GM19025 (cell line): ENCODE measurements around the gene FAM3A.

Source experiments
- ATAC-seq: cut with Tn5 transposase; IDR thresholded peaks from one replicate; pipeline ENCODE4 v1.9.1; 2021; ENCODE audit warnings: mild to moderate bottlenecking, low read depth, moderate library complexity; ENCODE audit not compliant: unreplicated experiment

FAM3A gene

GRCh38 chrX:154483325-154483724 is 32.7 kb downstream of the FAM3A start:
- no peak for ATAC-seq

GRCh38 chrX:154482786-154483185 is 33.2 kb downstream of the FAM3A start:
- ATAC-seq = no peak

GRCh38 chrX:154481911-154482601 is 34.0 kb downstream of the FAM3A start:
- no peak for ATAC-seq

GRCh38 chrX:154481195-154481594 is 34.8 kb downstream of the FAM3A start:
- no peak for ATAC-seq

- ATAC-seq = peak; percentile 85
Observed at GRCh38 chrX:154478728-154479622, 37.1 kb downstream of the FAM3A start, which contains the start of gene LAGE3. TSS of gene LAGE3 (minus strand) at chrX:154479281. CDS start at chrX:154478915, 366 bp downstream.

- no peak for ATAC-seq
Observed at GRCh38 chrX:154477891-154478477, 38.0 kb downstream of the FAM3A start.

GRCh38 chrX:154476821-154477220 is 39.2 kb downstream of the FAM3A start:
- no peak for ATAC-seq

- ATAC-seq = no peak
Observed at GRCh38 chrX:154473683-154474082, 42.3 kb downstream of the FAM3A start.

GRCh38 chrX:154472685-154473632 is 43.1 kb downstream of the FAM3A start:
- ATAC-seq = no peak

- no peak for ATAC-seq
Observed at GRCh38 chrX:154471839-154472684, 44.0 kb downstream of the FAM3A start.

- ATAC-seq = no peak
Observed at GRCh38 chrX:154470914-154471568, 45.0 kb downstream of the FAM3A start.

- no peak for ATAC-seq
Observed at GRCh38 chrX:154470434-154470833, 45.6 kb downstream of the FAM3A start.

GRCh38 chrX:154469880-154470279 is 46.2 kb downstream of the FAM3A start:
- no peak for ATAC-seq

- ATAC-seq = no peak
Observed at GRCh38 chrX:154469114-154469513, 46.9 kb downstream of the FAM3A start.

GRCh38 chrX:154468217-154468616 is 47.8 kb downstream of the FAM3A start:
- ATAC-seq = no peak

GRCh38 chrX:154467556-154467955 is 48.5 kb downstream of the FAM3A start:
- ATAC-seq = no peak

GRCh38 chrX:154466907-154467306 is 49.1 kb downstream of the FAM3A start:
- ATAC-seq = no peak

GRCh38 chrX:154466036-154466435 is 50.0 kb downstream of the FAM3A start:
- no peak for ATAC-seq

- ATAC-seq = no peak
Observed at GRCh38 chrX:154465601-154466000, 50.4 kb downstream of the FAM3A start.
